ENCODE results near the gene SLC46A2. TPM values are rescaled to one million over a fixed set of nuclear protein-coding genes. Genes with fewer than 3 reads are reported as not detected.

SLC46A2 gene
- total RNA-seq, 1 experiment from 2014 or later = not detected

- ChIA-PET CTCF (interaction anchor here (0.9 kb wide), 1 partner anchor 49 kb away, joined by 3 read pairs; no protein-coding TSS in a partner anchor), POLR2A (no interaction called here), RAD21 (ENCODE audit: low non-redundant PET in 1 of 2, low total read pairs in 2 of 2, uncharacterized antibody in 2 of 2, unreplicated experiment in 2 of 2) (no interaction called here)
- Histone ChIP-seq H3K27me3 (ENCODE audit: insufficient read depth, low read length) (no peaks in the 10 kb centered on the region), H3K4me2 (ENCODE audit: low read length) (no peak overlapping the region), H4K20me1 (ENCODE audit: insufficient read depth) (no peaks in the 10 kb centered on the region), H3K9me2 (ENCODE audit: insufficient read depth) (no peaks in the 10 kb centered on the region), H3K9me3 (ENCODE audit: control insufficient read depth in 1 of 2, insufficient read depth in 1 of 2, low read depth in 1 of 2, low read length in 2 of 2) (no peaks in the 10 kb centered on the region), H3K4me1 (ENCODE audit: control insufficient read depth in 1 of 2, insufficient read depth in 2 of 2, low read length in 2 of 2) (no peaks in the 10 kb centered on the region), H3K79me2 (ENCODE audit: insufficient read depth, low read length) (no peaks in the 10 kb centered on the region), H3K36me3 (ENCODE audit: control insufficient read depth in 1 of 2, insufficient read depth in 2 of 2, low read length in 2 of 2) (no peaks in the 10 kb centered on the region), H2AFZ (ENCODE audit: low read depth, low read length, poor library complexity, severe bottlenecking) (no peak overlapping the region), H3K4me3 (replicated peaks in 1 of 2; ENCODE audit: low read depth in 1 of 2, low read length in 2 of 2) (no peak overlapping the region), H3K27ac (ENCODE audit: low read depth, low read length) (no peak overlapping the region), H3K9ac (ENCODE audit: low read length) (no peak overlapping the region)
- ATAC-seq = no peak
- BruUV-seq (replicated peaks) = no TSS peak
- intact Hi-C loops (cut with micrococcal nuclease) = no loop called here
- TF ChIP-seq YY1 (IDR thresholded peaks at IDR 0.05; ENCODE audit: extremely low read depth, insufficient replicate concordance, low read depth, low read length) (no peak), FOSL1 (IDR thresholded peaks at IDR 0.05; ENCODE audit: low read depth) (no peak), EZH2phosphoT487 (IDR thresholded peaks at IDR 0.05; ENCODE audit: borderline replicate concordance) (no peak), SP1 (IDR thresholded peaks at IDR 0.05; ENCODE audit: low read depth) (no peak), RAD21 (IDR thresholded peaks at IDR 0.05; ENCODE audit: low read depth) (no peak), MAX (IDR thresholded peaks at IDR 0.05) (no peak), CTCF (IDR thresholded peaks at IDR 0.05 in 2 of 3, conservative IDR thresholded peaks at IDR 0.05 in 1 of 3; ENCODE audit: borderline replicate concordance in 1 of 3, insufficient read depth in 1 of 3, low read depth in 2 of 3, low read length in 2 of 3) (no peak)
- no peak for DNase-seq (ENCODE audit: low read depth, low spot score)
Observed at GRCh38 chr9:112853882-112854585, 36.6 kb downstream of the SLC46A2 start.

Data from HCT116 (cell line).